Liver (tissue), 9 donors: Measurements from ENCODE around the gene MAML3. TPM values are rescaled to one million over a fixed set of nuclear protein-coding genes. Genes with fewer than 3 reads are reported as not detected.

Source experiments
- DNase-seq: peaks from one replicate; pipeline ENCODE4 v3.0.0-alpha.2; 2017; ENCODE audit warnings: low spot score
- H3K27ac ChIP-seq, 2 donors: one replicate each; pipeline ENCODE4 v1.7.0; 2013; ENCODE audit warnings: inconsistent platforms in 2 of 2, low read length in 2 of 2, control low read depth in 1 of 2, low read depth in 1 of 2, mild to moderate bottlenecking in 1 of 2
- H3K27me3 ChIP-seq, 4 donors: one replicate each; pipeline versions ENCODE4 v1.6.1 to v1.7.0; 2013; ENCODE audit warnings: low read length in 3 of 4, inconsistent platforms in 1 of 4, mild to moderate bottlenecking in 1 of 4, moderate library complexity in 1 of 4; ENCODE audit not compliant: control insufficient read depth in 4 of 4, insufficient read depth in 4 of 4
- H3K36me3 ChIP-seq, 4 donors: one replicate each; pipeline versions ENCODE4 v1.6.1 to v1.7.0; 2013; ENCODE audit warnings: low read length in 3 of 4, mild to moderate bottlenecking in 3 of 4, low read depth in 1 of 4, moderate library complexity in 1 of 4; ENCODE audit not compliant: control insufficient read depth in 4 of 4, insufficient read depth in 3 of 4
- H3K4me1 ChIP-seq, 4 donors: one replicate each; pipeline versions ENCODE4 v1.6.1 to v1.7.0; 2013; ENCODE audit warnings: low read length in 3 of 4, mild to moderate bottlenecking in 3 of 4, moderate library complexity in 1 of 4; ENCODE audit not compliant: control insufficient read depth in 4 of 4, insufficient read depth in 4 of 4
- H3K4me3 ChIP-seq, 3 donors: one replicate each; pipeline versions ENCODE4 v1.6.1 to v1.7.0; 2013; ENCODE audit warnings: low read length in 3 of 3, control low read depth in 1 of 3, low read depth in 1 of 3, mild to moderate bottlenecking in 1 of 3
- H3K9ac ChIP-seq, 2 donors: one replicate each; pipeline ENCODE4 v1.7.0; 2013; ENCODE audit warnings: low read length in 2 of 2, mild to moderate bottlenecking in 2 of 2, moderate library complexity in 2 of 2, control low read depth in 1 of 2, low read depth in 1 of 2
- H3K9me3 ChIP-seq, 4 donors: one replicate each; pipeline versions ENCODE4 v1.6.1 to v1.7.0; 2013; ENCODE audit warnings: low read length in 3 of 4; ENCODE audit not compliant: control insufficient read depth in 4 of 4
- ATF3 ChIP-seq: IDR thresholded peaks from 2 replicates; pipeline ENCODE4 v1.6.1; 2016; ENCODE audit warnings: antibody characterized with exemption
- CTCF ChIP-seq: fragments of 150-350 bp; IDR thresholded peaks from 2 replicates; pipeline ENCODE4 v1.5.1; 2017; ENCODE audit warnings: improper control_type of control experiment, low read depth, low read length; ENCODE audit not compliant: missing input control
- EGR1 ChIP-seq, 2 donors: IDR thresholded peaks; 2 replicates each; pipeline ENCODE4 v1.6.1; 2016 to 2018; ENCODE audit warnings: antibody characterized with exemption in 2 of 2, low read depth in 2 of 2
- FOXA1 ChIP-seq: IDR thresholded peaks from 2 replicates; pipeline ENCODE4 v1.6.1; 2016; ENCODE audit warnings: antibody characterized with exemption
- FOXA2 ChIP-seq: IDR thresholded peaks from 2 replicates; pipeline ENCODE4 v1.6.1; 2016; ENCODE audit warnings: antibody characterized with exemption
- GABPA ChIP-seq, 2 donors: IDR thresholded peaks in 1 of 2; conservative IDR thresholded peaks in 1 of 2; 2 replicates each; pipeline ENCODE4 v1.6.1; 2016; ENCODE audit warnings: antibody characterized with exemption in 2 of 2, mild to moderate bottlenecking in 1 of 2, moderate library complexity in 1 of 2
- HNF4A ChIP-seq, 2 donors: conservative IDR thresholded peaks; 2 replicates each; pipeline ENCODE4 v1.6.1; 2016; ENCODE audit warnings: antibody characterized with exemption in 2 of 2, mild to moderate bottlenecking in 2 of 2
- HNF4G ChIP-seq: IDR thresholded peaks from 2 replicates; pipeline ENCODE4 v1.6.1; 2016; ENCODE audit warnings: antibody characterized with exemption
- JUND ChIP-seq, 2 donors: IDR thresholded peaks; 2 replicates each; pipeline ENCODE4 v1.6.1; 2016; ENCODE audit warnings: antibody characterized with exemption in 2 of 2
- MAX ChIP-seq: IDR thresholded peaks from 2 replicates; pipeline ENCODE4 v1.6.1; 2016; ENCODE audit warnings: antibody characterized with exemption
- NR2F2 ChIP-seq: IDR thresholded peaks from 2 replicates; pipeline ENCODE4 v1.6.1; 2016; ENCODE audit warnings: antibody characterized with exemption
- RAD21 ChIP-seq, 2 donors: IDR thresholded peaks; 2 replicates each; pipeline ENCODE4 v1.6.1; 2016; ENCODE audit warnings: antibody characterized with exemption in 2 of 2, mild to moderate bottlenecking in 2 of 2
- RXRA ChIP-seq, 2 donors: IDR thresholded peaks; 2 replicates each; pipeline ENCODE4 v1.6.1; 2017 to 2018; ENCODE audit warnings: antibody characterized with exemption in 2 of 2, mild to moderate bottlenecking in 1 of 2
- SP1 ChIP-seq: IDR thresholded peaks from 2 replicates; pipeline ENCODE4 v1.6.1; 2018; ENCODE audit warnings: antibody characterized with exemption, mild to moderate bottlenecking
- TAF1 ChIP-seq: conservative IDR thresholded peaks from 2 replicates; pipeline ENCODE4 v1.6.1; 2016; ENCODE audit warnings: antibody characterized with exemption, mild to moderate bottlenecking
- WGBS: extraction: QIAGEN DNeasy Blood & Tissue Kit; methylation state at CpG from one replicate; pipeline ENCODE4 v1.1.7; 2013; 5-methylcytosine and 5-hydroxymethylcytosine counted together
- polyA plus RNA-seq, 2 donors: library from polyadenylated mRNA; stranded (reverse) in 1 of 2; unstranded in 1 of 2; fragments of 200-250 nt in 1 of 2; fragments of >200 nt in 1 of 2; fragmentation: Nextera tagmentation in 1 of 2; extraction: Ambion mirVana in 1 of 2; gene quantifications; one replicate each; pipeline versions ENCODE4 v1.2.1 to v1.2.3, GENCODE V29; 2013 to 2015
- total RNA-seq, 2 donors: library from RNA; depleted of rRNA; stranded (reverse); fragments of >200 nt; gene quantifications; one replicate each; pipeline ENCODE4 v1.2.3, GENCODE V29; 2014
- TF ChIP-seq, protein P1 (sequence below): IDR thresholded peaks from 2 replicates; pipeline ENCODE4 v1.6.1; 2016; ENCODE audit warnings: antibody characterized with exemption
- donor health status: healthy.
- donor health status: healthy.
- donor health status: healthy.
- donor health status: healthy.
- donor health status: healthy.

Gene MAML3
- total and polyA plus RNA-seq, 4 donors, result 1.3 to 4.3 (median 2.7) TPM

DNA sequence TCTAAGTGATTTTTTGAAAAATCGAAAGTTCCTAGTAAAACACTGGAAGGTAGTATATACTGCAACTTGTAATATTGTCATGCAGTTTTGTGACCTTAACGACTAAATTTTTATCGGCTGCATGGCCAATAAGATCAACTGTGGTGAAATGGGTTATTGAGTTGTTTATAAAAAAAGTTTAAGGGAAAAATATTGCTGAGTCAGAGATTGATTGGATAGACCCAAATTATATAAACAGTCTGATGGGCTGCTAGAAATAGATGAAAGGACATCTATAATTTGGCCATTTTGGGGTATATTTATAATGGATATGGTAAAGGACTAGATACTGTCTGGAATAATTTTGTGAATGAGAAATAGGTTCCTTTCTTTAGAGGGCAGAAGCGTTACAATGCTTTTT is 432.2 kb downstream of the MAML3 start:
- H3K4me1 ChIP-seq, result no peaks in the 10 kb centered on the region
- H3K27me3 ChIP-seq, result no peaks in the 10 kb centered on the region
- no peak overlapping the region for H3K4me3 ChIP-seq
- TF ChIP-seq GABPA (IDR thresholded peaks at IDR 0.05 in 1 of 2, conservative IDR thresholded peaks at IDR 0.05 in 1 of 2), result no peak
- no peak for TF ChIP-seq ATF3
- no peak for TF ChIP-seq JUND (IDR thresholded peaks at IDR 0.05)
- TF ChIP-seq EGR1 (IDR thresholded peaks at IDR 0.05; ENCODE audit: low read depth in 2 of 2), result no peak
- TF ChIP-seq CTCF, result no peak
- TF ChIP-seq SP1, result no peak
- no peak for TF ChIP-seq FOXA2
- TF ChIP-seq RXRA (IDR thresholded peaks at IDR 0.05), result no peak
- no peak for TF ChIP-seq HNF4A (conservative IDR thresholded peaks at IDR 0.05)
- TF ChIP-seq, protein P1, sequence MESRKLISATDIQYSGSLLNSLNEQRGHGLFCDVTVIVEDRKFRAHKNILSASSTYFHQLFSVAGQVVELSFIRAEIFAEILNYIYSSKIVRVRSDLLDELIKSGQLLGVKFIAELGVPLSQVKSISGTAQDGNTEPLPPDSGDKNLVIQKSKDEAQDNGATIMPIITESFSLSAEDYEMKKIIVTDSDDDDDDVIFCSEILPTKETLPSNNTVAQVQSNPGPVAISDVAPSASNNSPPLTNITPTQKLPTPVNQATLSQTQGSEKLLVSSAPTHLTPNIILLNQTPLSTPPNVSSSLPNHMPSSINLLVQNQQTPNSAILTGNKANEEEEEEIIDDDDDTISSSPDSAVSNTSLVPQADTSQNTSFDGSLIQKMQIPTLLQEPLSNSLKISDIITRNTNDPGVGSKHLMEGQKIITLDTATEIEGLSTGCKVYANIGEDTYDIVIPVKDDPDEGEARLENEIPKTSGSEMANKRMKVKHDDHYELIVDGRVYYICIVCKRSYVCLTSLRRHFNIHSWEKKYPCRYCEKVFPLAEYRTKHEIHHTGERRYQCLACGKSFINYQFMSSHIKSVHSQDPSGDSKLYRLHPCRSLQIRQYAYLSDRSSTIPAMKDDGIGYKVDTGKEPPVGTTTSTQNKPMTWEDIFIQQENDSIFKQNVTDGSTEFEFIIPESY, result no peak
- TF ChIP-seq RAD21 (IDR thresholded peaks at IDR 0.05), result no peak
- no peak overlapping the region for H3K27ac ChIP-seq
- no peak overlapping the region for H3K9ac ChIP-seq
- H3K36me3 ChIP-seq, result peaks cover 0 to 18% (median 17%) of the 10 kb centered on the region in 4 donors
- 73% methylated on average over 4 of the region's 4 CpGs for WGBS
- no peak for DNase-seq
- H3K9me3 ChIP-seq, result no peaks in the 10 kb centered on the region

GRCh38 chr4:139720806-139721205 is 433.2 kb downstream of the MAML3 start:
- no peak overlapping the region for H3K9ac ChIP-seq
- H3K4me3 ChIP-seq, result no peak overlapping the region
- H3K27me3 ChIP-seq, result no peaks in the 10 kb centered on the region
- H3K27ac ChIP-seq, result no peak overlapping the region
- peaks cover 0 to 18% (median 17%) of the 10 kb centered on the region in 4 donors for H3K36me3 ChIP-seq
- peak; percentile 65 for TF ChIP-seq NR2F2
- TF ChIP-seq FOXA2, result no peak
- H3K4me1 ChIP-seq, result no peaks in the 10 kb centered on the region
- H3K9me3 ChIP-seq, result no peaks in the 10 kb centered on the region
- DNase-seq, result no peak
- WGBS, result 73% methylated on average over 6 of the region's 6 CpGs

GRCh38 chr4:139719381-139720101 is 434.4 kb downstream of the MAML3 start:
- no peak overlapping the region for H3K27ac ChIP-seq
- no peaks in the 10 kb centered on the region for H3K9me3 ChIP-seq
- no peak overlapping the region for H3K9ac ChIP-seq
- no peaks in the 10 kb centered on the region for H3K4me1 ChIP-seq
- WGBS, result 96% methylated on average over 16 of the region's 16 CpGs
- H3K27me3 ChIP-seq, result no peaks in the 10 kb centered on the region
- no peak for DNase-seq
- no peak overlapping the region for H3K4me3 ChIP-seq
- peaks cover 1 to 18% (median 14%) of the 10 kb centered on the region in 4 donors for H3K36me3 ChIP-seq
- no peak for TF ChIP-seq FOXA2
- no peak for TF ChIP-seq GABPA (IDR thresholded peaks at IDR 0.05 in 1 of 2, conservative IDR thresholded peaks at IDR 0.05 in 1 of 2)
- no peak for TF ChIP-seq FOXA1
- TF ChIP-seq SP1, result no peak
- no peak for TF ChIP-seq MAX
- TF ChIP-seq CTCF, result no peak
- no peak for TF ChIP-seq JUND (IDR thresholded peaks at IDR 0.05)
- no peak for TF ChIP-seq TAF1
- TF ChIP-seq RXRA (IDR thresholded peaks at IDR 0.05), result no peak
- TF ChIP-seq HNF4G, result no peak
- no peak for TF ChIP-seq ATF3
- TF ChIP-seq RAD21 (IDR thresholded peaks at IDR 0.05), result no peak
- TF ChIP-seq NR2F2, result no peak
